H1 (cell line): ENCODE data around the gene DYNC2H1. TPM values are rescaled to one million over a fixed set of nuclear protein-coding genes. Genes with fewer than 3 reads are reported as not detected.

Experiments
- ASH2L ChIP-seq: fragments of 200-600, 300-600 bp; sonication (generic); IDR thresholded peaks from one replicate; pipeline ENCODE4 v1.7.1; 2017; ENCODE audit warnings: low read length
- BACH1 ChIP-seq: IDR thresholded peaks from 2 replicates; pipeline ENCODE4 v1.6.1; 2012; ENCODE audit warnings: low read length, improper control_type of control experiment
- BCL11A ChIP-seq, 2 experiments: IDR thresholded peaks; one replicate each; pipeline ENCODE4 v1.6.1; 2011; ENCODE audit warnings: low read depth in 2 of 2, low read length in 2 of 2, mild to moderate bottlenecking in 2 of 2
- BRCA1 ChIP-seq: IDR thresholded peaks from 2 replicates; pipeline ENCODE4 v1.6.1; 2012; ENCODE audit warnings: low read depth, low read length, improper control_type of control experiment
- CHD2 ChIP-seq: IDR thresholded peaks from 2 replicates; pipeline ENCODE4 v1.6.1; 2012; ENCODE audit warnings: low read length, improper control_type of control experiment
- CTCF ChIP-seq, 3 experiments: IDR thresholded peaks; 1 replicate in 2 of 3; 2 replicates in 1 of 3; pipeline versions ENCODE4 v1.5.1 to v1.6.1; 2011; ENCODE audit warnings: low read length in 3 of 3, mild to moderate bottlenecking in 3 of 3, inconsistent platforms in 2 of 3, low read depth in 1 of 3, moderate library complexity in 1 of 3; ENCODE audit not compliant: insufficient read depth in 1 of 3; ENCODE audit errors: control extremely low read depth in 1 of 3
- E2F6 ChIP-seq: IDR thresholded peaks from 2 replicates; pipeline ENCODE4 v1.6.1; 2012; ENCODE audit warnings: inconsistent platforms
- EP300 ChIP-seq, 2 experiments: IDR thresholded peaks; 1 replicate in 1 of 2; 2 replicates in 1 of 2; pipeline ENCODE4 v1.6.1; 2011 to 2012; ENCODE audit warnings: low read depth in 2 of 2, low read length in 2 of 2, mild to moderate bottlenecking in 2 of 2, borderline replicate concordance in 1 of 2, inconsistent platforms in 1 of 2, moderate library complexity in 1 of 2
- EZH2 ChIP-seq: fragments of 200-600 bp; sonication (generic); IDR thresholded peaks from 2 replicates; pipeline ENCODE4 v1.7.1; 2012; ENCODE audit warnings: low read depth, mild to moderate bottlenecking, moderate library complexity, low read length, inconsistent platforms; ENCODE audit not compliant: severe bottlenecking
- JUN ChIP-seq: IDR thresholded peaks from 2 replicates; pipeline ENCODE4 v1.6.1; 2011; ENCODE audit warnings: low read depth, mild to moderate bottlenecking, improper control_type of control experiment, low read length
- KDM1A ChIP-seq: fragments of 200-600, 300-600 bp; sonication (generic); IDR thresholded peaks from 2 replicates; pipeline ENCODE4 v1.7.1; 2016; ENCODE audit warnings: mild to moderate bottlenecking, low read length, borderline replicate concordance
- KDM4A ChIP-seq: IDR thresholded peaks from one replicate; pipeline ENCODE4 v1.7.1; 2012; ENCODE audit warnings: low read depth, mild to moderate bottlenecking, moderate library complexity, low read length, inconsistent platforms; ENCODE audit not compliant: severe bottlenecking
- MAX ChIP-seq: IDR thresholded peaks from 2 replicates; pipeline ENCODE4 v1.6.1; 2012; ENCODE audit warnings: inconsistent platforms
- NANOG ChIP-seq: IDR thresholded peaks from 2 replicates; pipeline ENCODE4 v1.6.1; 2011; ENCODE audit warnings: low read length, low read depth, mild to moderate bottlenecking, inconsistent platforms; ENCODE audit not compliant: insufficient read depth, poor library complexity, severe bottlenecking
- NRF1 ChIP-seq: IDR thresholded peaks from 2 replicates; pipeline ENCODE4 v1.6.1; 2011; ENCODE audit warnings: mild to moderate bottlenecking, low read depth, low read length, improper control_type of control experiment
- POLR2AphosphoS5 ChIP-seq: IDR thresholded peaks from 2 replicates; pipeline ENCODE4 v1.6.1; 2011; ENCODE audit warnings: low read depth, low read length
- SUZ12 ChIP-seq: fragments of 200-600 bp; sonication (generic); IDR thresholded peaks from 2 replicates; pipeline ENCODE4 v1.6.1; 2012; ENCODE audit warnings: mild to moderate bottlenecking, inconsistent platforms, low read length, moderate library complexity, mixed read lengths
- polyA plus RNA-seq, 7 experiments: library from polyadenylated mRNA; depleted of rRNA in 3 of 7; stranded (reverse) in 5 of 7; unstranded in 2 of 7; fragments of >200 nt in 5 of 7; fragments of 200-250 nt in 2 of 7; gene quantifications; 1 replicate in 5 of 7; 2 replicates in 1 of 7; 4 replicates in 1 of 7; pipeline versions ENCODE4 v1.2.1 to v1.2.3, GENCODE V29; 2011 to 2013; ENCODE audit warnings: missing spikeins in 2 of 7, mixed read lengths in 2 of 7
- total RNA-seq: library from RNA; stranded (reverse); fragmentation: NEBNext Ultra II Directional; extraction: Animal tissue kit (Norgen Biotek cat#: 25700); gene quantifications from 2 replicates; pipeline ENCODE4 v1.2.1, GENCODE V29; 2021
- TF ChIP-seq, protein P1 (sequence below): IDR thresholded peaks from 2 replicates; pipeline ENCODE4 v1.6.1; 2011; ENCODE audit warnings: low read depth, mild to moderate bottlenecking, low read length; ENCODE audit not compliant: insufficient read depth

The DYNC2H1 gene
- total and polyA plus RNA-seq, 2 of the 8 experiments (the other 6 are each of a cell fraction or from before 2014, with no cell fraction given) = 6.2 to 12.0 TPM

GRCh38 chr11:103108933-103109817 is at the start of gene DYNC2H1 (continued):
- TF ChIP-seq JUN = no peak
- peak; percentile 30 to 42 (median 35); a peak in 3 of 4 replicates for TF ChIP-seq CTCF (IDR thresholded peaks at IDR 0.05; ENCODE audit: control extremely low read depth in 1 of 3, insufficient read depth in 1 of 3, low read depth in 1 of 3, low read length in 3 of 3)
- TF ChIP-seq, protein P1, sequence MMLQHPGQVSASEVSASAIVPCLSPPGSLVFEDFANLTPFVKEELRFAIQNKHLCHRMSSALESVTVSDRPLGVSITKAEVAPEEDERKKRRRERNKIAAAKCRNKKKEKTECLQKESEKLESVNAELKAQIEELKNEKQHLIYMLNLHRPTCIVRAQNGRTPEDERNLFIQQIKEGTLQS = no peak
- no peak for TF ChIP-seq POLR2AphosphoS5
- TF ChIP-seq NANOG = no peak
- TF ChIP-seq ASH2L = peak; percentile 100
- no peak for TF ChIP-seq CHD2
- no peak for TF ChIP-seq BRCA1
- no peak for TF ChIP-seq NRF1
- no peak for TF ChIP-seq SUZ12
- no peak for TF ChIP-seq BCL11A (IDR thresholded peaks at IDR 0.05; ENCODE audit: low read depth in 2 of 2, low read length in 2 of 2)
- no peak for TF ChIP-seq EP300 (IDR thresholded peaks at IDR 0.05; ENCODE audit: borderline replicate concordance in 1 of 2, low read depth in 2 of 2, low read length in 2 of 2)
- TF ChIP-seq BACH1 = no peak
- TF ChIP-seq KDM4A = peak; percentile 83
- TF ChIP-seq MAX = peak; percentile 63; the same call in 1 of the 2 replicates
- TF ChIP-seq KDM1A = no peak; the same call in 1 of the 2 replicates
- no peak for TF ChIP-seq EZH2
- no peak for TF ChIP-seq E2F6
